ENCODE results near the gene F2RL2.

DNA sequence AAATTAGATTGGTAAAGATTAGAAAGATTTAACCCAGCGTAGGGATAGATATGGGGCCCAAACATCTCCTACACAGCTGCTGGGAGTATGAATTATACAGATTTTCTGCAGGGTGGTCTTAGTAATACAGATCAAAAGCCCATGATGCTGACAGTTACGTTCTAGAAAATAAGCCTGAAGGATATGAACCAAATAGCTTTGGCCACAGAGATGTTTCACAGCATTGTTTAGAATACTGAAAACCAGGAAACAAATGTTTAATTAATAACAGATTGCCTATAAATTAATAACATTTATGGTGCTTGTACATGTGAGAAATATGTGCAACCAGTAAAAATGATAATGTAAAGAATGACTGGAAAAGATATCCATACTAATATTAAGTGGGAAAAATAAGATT lies 24.7 kb downstream of the F2RL2 start:
- TF ChIP-seq POLR2A (IDR thresholded peaks at IDR 0.05) (no peak), POLR2AphosphoS5 (IDR thresholded peaks at IDR 0.05) (no peak), EP300 (IDR thresholded peaks at IDR 0.05) (no peak)
- TF ChIP-seq, protein P1, sequence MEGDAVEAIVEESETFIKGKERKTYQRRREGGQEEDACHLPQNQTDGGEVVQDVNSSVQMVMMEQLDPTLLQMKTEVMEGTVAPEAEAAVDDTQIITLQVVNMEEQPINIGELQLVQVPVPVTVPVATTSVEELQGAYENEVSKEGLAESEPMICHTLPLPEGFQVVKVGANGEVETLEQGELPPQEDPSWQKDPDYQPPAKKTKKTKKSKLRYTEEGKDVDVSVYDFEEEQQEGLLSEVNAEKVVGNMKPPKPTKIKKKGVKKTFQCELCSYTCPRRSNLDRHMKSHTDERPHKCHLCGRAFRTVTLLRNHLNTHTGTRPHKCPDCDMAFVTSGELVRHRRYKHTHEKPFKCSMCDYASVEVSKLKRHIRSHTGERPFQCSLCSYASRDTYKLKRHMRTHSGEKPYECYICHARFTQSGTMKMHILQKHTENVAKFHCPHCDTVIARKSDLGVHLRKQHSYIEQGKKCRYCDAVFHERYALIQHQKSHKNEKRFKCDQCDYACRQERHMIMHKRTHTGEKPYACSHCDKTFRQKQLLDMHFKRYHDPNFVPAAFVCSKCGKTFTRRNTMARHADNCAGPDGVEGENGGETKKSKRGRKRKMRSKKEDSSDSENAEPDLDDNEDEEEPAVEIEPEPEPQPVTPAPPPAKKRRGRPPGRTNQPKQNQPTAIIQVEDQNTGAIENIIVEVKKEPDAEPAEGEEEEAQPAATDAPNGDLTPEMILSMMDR (IDR thresholded peaks at IDR 0.05): no peak
